H1 (cell line): Measurements from ENCODE around the gene GAPDHS. TPM values are rescaled to one million over a fixed set of nuclear protein-coding genes. Genes with fewer than 3 reads are reported as not detected.

Experiments used
- CTCF ChIA-PET: fragments of 300-600 bp; sonication (Branson Sonifier 250); formaldehyde crosslinking; loops from one replicate; lab custom pipeline; 2021; ENCODE audit not compliant: partially characterized antibody; lab: Charles Lee
- POLR2A ChIA-PET: fragments of 300-600 bp; sonication (Branson Sonifier 250); formaldehyde crosslinking; loops from one replicate; lab custom pipeline; 2021; ENCODE audit warnings: inconsistent platforms; ENCODE audit not compliant: partially characterized antibody; lab: Charles Lee
- DNase-seq, 2 experiments: peaks; one replicate each; pipeline versions ENCODE4 v3.0.0 to v3.0.0-alpha.2; 2010 to 2022; ENCODE audit warnings: low spot score in 2 of 2, low read depth in 1 of 2, mixed read lengths in 1 of 2
- FAIRE-seq: peaks from 2 replicates; lab custom pipeline; 2011; peaks lifted over from hg19 to GRCh38; lab: Jason Lieb, UNC
- H2AFZ ChIP-seq: 2 replicates; pipeline ENCODE4 v1.8.1; 2012; ENCODE audit warnings: low read length, inconsistent platforms
- H2AK5ac ChIP-seq: 2 replicates; pipeline ENCODE4 v1.6.1; 2013; ENCODE audit warnings: low read depth, low read length
- H2BK120ac ChIP-seq: replicated peaks from 2 replicates; pipeline ENCODE3; 2013; ENCODE audit warnings: low read depth, low read length, inconsistent platforms
- H2BK12ac ChIP-seq: 2 replicates; pipeline ENCODE4 v1.6.1; 2013; ENCODE audit warnings: low read depth, low read length
- H2BK15ac ChIP-seq: 2 replicates; pipeline ENCODE4 v1.6.1; 2013; ENCODE audit warnings: low read length
- H2BK20ac ChIP-seq: 2 replicates; pipeline ENCODE4 v1.6.1; 2013; ENCODE audit warnings: low read length
- H2BK5ac ChIP-seq: 2 replicates; pipeline ENCODE4 v1.6.1; 2013; ENCODE audit warnings: low read depth, low read length
- H3K14ac ChIP-seq: 2 replicates; pipeline ENCODE4 v1.6.1; 2013; ENCODE audit warnings: inconsistent platforms; ENCODE audit not compliant: insufficient read length
- H3K18ac ChIP-seq: 2 replicates; pipeline ENCODE4 v1.6.1; 2013; ENCODE audit warnings: low read length; ENCODE audit errors: extremely low read depth
- H3K23ac ChIP-seq: 2 replicates; pipeline ENCODE4 v1.6.1; 2013; ENCODE audit warnings: inconsistent platforms; ENCODE audit not compliant: insufficient read length
- H3K23me2 ChIP-seq: 2 replicates; pipeline ENCODE4 v1.6.1; 2013; ENCODE audit warnings: low read depth, low read length
- H3K27ac ChIP-seq: 2 replicates; pipeline ENCODE4 v1.6.1; 2011; ENCODE audit warnings: low read depth, low read length, inconsistent platforms
- H3K27me3 ChIP-seq, 4 experiments: replicated peaks in 1 of 4; 1 replicate in 1 of 4; 2 replicates in 3 of 4; pipeline versions ENCODE4 v1.6.1 to v1.8.1; 2011 to 2013; ENCODE audit warnings: low read length in 3 of 4, mild to moderate bottlenecking in 3 of 4, inconsistent platforms in 2 of 4, mixed read lengths in 2 of 4, moderate library complexity in 1 of 4; ENCODE audit not compliant: control insufficient read depth in 3 of 4, insufficient read depth in 3 of 4; ENCODE audit errors: extremely low read depth in 1 of 4
- H3K36me3 ChIP-seq, 4 experiments: 2 replicates each; pipeline versions ENCODE4 v1.6.1 to v1.8.1; 2011 to 2013; ENCODE audit warnings: mild to moderate bottlenecking in 4 of 4, low read length in 3 of 4, moderate library complexity in 2 of 4, control low read depth in 1 of 4, inconsistent platforms in 1 of 4; ENCODE audit not compliant: insufficient read depth in 4 of 4, control insufficient read depth in 2 of 4
- H3K4ac ChIP-seq: replicated peaks from 2 replicates; pipeline ENCODE3; 2013; ENCODE audit warnings: low read length, low read depth, mixed read lengths, inconsistent platforms; ENCODE audit not compliant: insufficient read length
- H3K4me1 ChIP-seq, 4 experiments: replicated peaks in 1 of 4; 1 replicate in 1 of 4; 2 replicates in 3 of 4; pipeline versions ENCODE4 v1.6.1 to v1.8.1; 2011 to 2013; ENCODE audit warnings: low read length in 3 of 4, inconsistent platforms in 2 of 4, mixed read lengths in 1 of 4; ENCODE audit not compliant: insufficient read depth in 4 of 4, control insufficient read depth in 3 of 4
- H3K4me2 ChIP-seq, 2 experiments: 2 replicates each; pipeline versions ENCODE4 v1.6.1 to v1.8.1; 2011 to 2013; ENCODE audit warnings: low read depth in 2 of 2, low read length in 2 of 2, control low read depth in 1 of 2, inconsistent platforms in 1 of 2, mild to moderate bottlenecking in 1 of 2; ENCODE audit not compliant: insufficient read depth in 1 of 2
- H3K4me3 ChIP-seq, 4 experiments: fragments of 200-600, 300-600 bp in 1 of 4; sonication (generic), shearing (Covaris generic), sonication (Bioruptor Twin) in 1 of 4; 2 replicates each; pipeline versions ENCODE4 v1.5.1 to v1.8.1; 2011 to 2016; ENCODE audit warnings: low read length in 4 of 4, low read depth in 3 of 4, control low read depth in 2 of 4, inconsistent platforms in 2 of 4, mild to moderate bottlenecking in 2 of 4, mixed read lengths in 1 of 4, moderate library complexity in 1 of 4; ENCODE audit not compliant: insufficient read depth in 2 of 4; ENCODE audit errors: extremely low read depth in 1 of 4
- H3K56ac ChIP-seq: replicated peaks from 2 replicates; pipeline ENCODE3; 2013; ENCODE audit warnings: low read depth, mild to moderate bottlenecking, mixed read lengths, low read length, inconsistent platforms; ENCODE audit not compliant: insufficient read length
- H3K79me1 ChIP-seq: 2 replicates; pipeline ENCODE4 v1.6.1; 2013; ENCODE audit warnings: low read depth, low read length, control low read depth
- H3K79me2 ChIP-seq, 2 experiments: 2 replicates each; pipeline versions ENCODE4 v1.6.1 to v1.8.1; 2012 to 2013; ENCODE audit warnings: low read length in 2 of 2, mild to moderate bottlenecking in 2 of 2, inconsistent platforms in 1 of 2; ENCODE audit not compliant: insufficient read depth in 2 of 2, control insufficient read depth in 1 of 2
- H3K9ac ChIP-seq, 4 experiments: replicated peaks in 1 of 4; 1 replicate in 1 of 4; 2 replicates in 3 of 4; pipeline versions ENCODE4 v1.6.1 to v1.8.1; 2011 to 2013; ENCODE audit warnings: low read depth in 3 of 4, low read length in 3 of 4, control low read depth in 2 of 4, mild to moderate bottlenecking in 2 of 4, moderate library complexity in 2 of 4, inconsistent platforms in 1 of 4; ENCODE audit errors: extremely low read depth in 1 of 4
- H3K9me3 ChIP-seq, 2 experiments: 2 replicates each; pipeline versions ENCODE4 v1.6.1 to v1.8.1; 2012 to 2013; ENCODE audit warnings: mild to moderate bottlenecking in 2 of 2, moderate library complexity in 2 of 2, control low read depth in 1 of 2, inconsistent platforms in 1 of 2, low read depth in 1 of 2, low read length in 1 of 2, mixed read lengths in 1 of 2; ENCODE audit not compliant: insufficient read depth in 2 of 2
- H4K20me1 ChIP-seq, 2 experiments: replicated peaks in 1 of 2; 2 replicates each; pipeline versions ENCODE3 to v1.8.1; 2011 to 2013; ENCODE audit warnings: inconsistent platforms in 2 of 2, low read length in 2 of 2, mild to moderate bottlenecking in 1 of 2; ENCODE audit not compliant: insufficient read depth in 2 of 2, control insufficient read depth in 1 of 2
- H4K5ac ChIP-seq: 2 replicates; pipeline ENCODE4 v1.6.1; 2013; ENCODE audit warnings: low read length, low read depth, mixed read lengths, inconsistent platforms; ENCODE audit not compliant: insufficient read length
- H4K8ac ChIP-seq: 2 replicates; pipeline ENCODE4 v1.8.0; 2013; ENCODE audit warnings: mild to moderate bottlenecking, moderate library complexity, low read length, inconsistent platforms; ENCODE audit not compliant: insufficient read depth; ENCODE audit errors: extremely low read depth
- H4K91ac ChIP-seq: replicated peaks from 2 replicates; pipeline ENCODE3; 2013; ENCODE audit warnings: low read length, mixed read lengths, inconsistent platforms; ENCODE audit not compliant: insufficient read length
- CBX5 ChIP-seq: fragments of 300-800, 300-1000 bp; sonication (generic); IDR thresholded peaks from 2 replicates; pipeline ENCODE4 v1.7.1; 2016; ENCODE audit warnings: antibody characterized with exemption, low read length, low read depth
- CEBPB ChIP-seq: IDR thresholded peaks from 2 replicates; pipeline ENCODE4 v1.6.1; 2012; ENCODE audit warnings: low read depth, low read length
- MAFK ChIP-seq: IDR thresholded peaks from 2 replicates; pipeline ENCODE4 v1.6.1; 2012; ENCODE audit warnings: low read depth, mild to moderate bottlenecking, improper control_type of control experiment, low read length
- PHF8 ChIP-seq: fragments of 200-600 bp; sonication (generic); conservative IDR thresholded peaks from 2 replicates; pipeline ENCODE4 v1.7.1; 2012; ENCODE audit warnings: low read depth, mild to moderate bottlenecking, inconsistent platforms, low read length, moderate library complexity
- SIN3A ChIP-seq, 2 experiments: IDR thresholded peaks in 1 of 2; conservative IDR thresholded peaks in 1 of 2; 2 replicates each; pipeline ENCODE4 v1.6.1; 2011 to 2012; ENCODE audit warnings: low read length in 2 of 2, improper control_type of control experiment in 1 of 2, low read depth in 1 of 2, mild to moderate bottlenecking in 1 of 2
- SP1 ChIP-seq: IDR thresholded peaks from 2 replicates; pipeline ENCODE4 v1.6.1; 2011; ENCODE audit warnings: low read depth, low read length
- TAF7 ChIP-seq: optimal IDR thresholded peaks from 2 replicates; pipeline ENCODE3; 2011; ENCODE audit warnings: low read depth, mild to moderate bottlenecking, inconsistent platforms, low read length, moderate library complexity, borderline replicate concordance
- WGBS, 2 experiments: shearing (Covaris generic) in 1 of 2; methylation state at CpG; one replicate each; pipeline versions ENCODE4 v1.1.6 to v1.1.7; 2013 to 2015; ENCODE audit warnings: low lambda C conversion rate in 2 of 2, mixed read lengths in 2 of 2, inconsistent platforms in 1 of 2, low coverage in 1 of 2, missing lambda C conversion rate in 1 of 2; ENCODE audit not compliant: insufficient replicate concordance in 2 of 2, insufficient coverage in 1 of 2, insufficient read length in 1 of 2; ENCODE audit errors: extremely low coverage in 1 of 2, missing lambda C conversion rate in 1 of 2; 5-methylcytosine and 5-hydroxymethylcytosine counted together
- polyA plus RNA-seq, 7 experiments: library from polyadenylated mRNA; depleted of rRNA in 3 of 7; stranded (reverse) in 5 of 7; unstranded in 2 of 7; fragments of >200 nt in 5 of 7; fragments of 200-250 nt in 2 of 7; gene quantifications; 1 replicate in 5 of 7; 2 replicates in 1 of 7; 4 replicates in 1 of 7; pipeline versions ENCODE4 v1.2.1 to v1.2.3, GENCODE V29; 2011 to 2013; ENCODE audit warnings: missing spikeins in 2 of 7, mixed read lengths in 2 of 7
- total RNA-seq: library from RNA; stranded (reverse); fragmentation: NEBNext Ultra II Directional; extraction: Animal tissue kit (Norgen Biotek cat#: 25700); gene quantifications from 2 replicates; pipeline ENCODE4 v1.2.1, GENCODE V29; 2021
- TF ChIP-seq, protein P1 (sequence below): IDR thresholded peaks from 2 replicates; pipeline ENCODE4 v1.6.1; 2012; ENCODE audit warnings: low read length, inconsistent platforms

The GAPDHS gene
- total and polyA plus RNA-seq, 2 of the 8 experiments (the other 6 are each of a cell fraction or from before 2014, with no cell fraction given): 0.26 TPM; not detected in 1

DNA sequence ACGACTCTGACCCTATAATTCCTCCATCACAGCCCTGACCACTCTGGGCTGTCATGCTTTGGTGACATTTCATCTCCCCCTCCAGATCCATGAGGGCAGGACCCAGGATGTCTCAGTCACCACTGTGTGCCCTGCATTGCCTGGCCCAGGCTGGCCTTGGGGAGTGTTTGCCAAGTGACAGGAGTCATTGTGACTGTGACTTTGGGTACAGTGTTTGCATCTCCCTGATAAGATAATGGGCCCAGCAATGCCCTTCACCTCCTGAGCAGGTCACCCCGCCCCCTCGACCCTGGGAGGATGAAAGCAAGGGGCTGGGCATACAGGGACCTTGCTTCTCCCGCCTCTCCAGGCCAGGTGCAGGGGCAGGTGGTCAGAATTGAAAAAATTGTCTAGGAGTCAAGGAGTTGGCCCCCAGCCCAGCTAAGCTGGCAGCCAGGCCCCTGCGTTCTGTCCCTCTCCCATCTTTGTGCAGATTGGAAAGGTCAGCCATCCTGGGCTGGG is 36.1 kb downstream of the GAPDHS start:
- Histone ChIP-seq H2AFZ (no peak overlapping the region), H4K91ac (no peak overlapping the region), H3K56ac (no peak overlapping the region), H3K36me3 (no peaks in the 10 kb centered on the region), H3K18ac (no peak overlapping the region), H4K8ac (no peak overlapping the region), H3K14ac (no peak overlapping the region), H3K23me2 (no peaks in the 10 kb centered on the region), H3K27me3 (no peaks in the 10 kb centered on the region; a peak in 1 of 7 replicates), H3K4ac (no peak overlapping the region), H3K9ac (no peak overlapping the region), H3K79me1 (no peaks in the 10 kb centered on the region), H2BK12ac (no peak overlapping the region), H2BK120ac (no peak overlapping the region), H2BK15ac (no peak overlapping the region), H3K9me3 (no peaks in the 10 kb centered on the region), H3K23ac (no peak overlapping the region), H3K4me1 (peaks cover 0 to 4% (median 0%) of the 10 kb centered on the region in 4 experiments; a peak in 1 of 7 replicates), H3K4me3 (no peak overlapping the region), H3K79me2 (no peaks in the 10 kb centered on the region), H3K27ac (no peak overlapping the region), H2AK5ac (peak overlapping the region; percentile 56; the same call in 1 of the 2 replicates), H2BK5ac (no peak overlapping the region), H3K4me2 (no peak overlapping the region), H4K5ac (no peak overlapping the region), H2BK20ac (no peak overlapping the region), H4K20me1 (no peaks in the 10 kb centered on the region)
- no peak for DNase-seq
- ChIA-PET CTCF (interaction anchor here (2.3 kb wide), 1 partner anchor 23 kb away, joined by 9 read pairs; no protein-coding TSS in a partner anchor), POLR2A (interaction anchor here (1.1 kb wide), 1 partner anchor 18 kb away, joined by 4 read pairs; no protein-coding TSS in a partner anchor)
- no peak for FAIRE-seq
- WGBS, 2 experiments: 80% methylated on average over 5 of the region's 5 CpGs; no CpG with 5 or more reads in 1 of the 2 experiments
- TF ChIP-seq CEBPB: no peak
- TF ChIP-seq MAFK: no peak
- TF ChIP-seq TAF7: no peak
- TF ChIP-seq PHF8: no peak
- TF ChIP-seq SP1: no peak
- TF ChIP-seq, protein P1, sequence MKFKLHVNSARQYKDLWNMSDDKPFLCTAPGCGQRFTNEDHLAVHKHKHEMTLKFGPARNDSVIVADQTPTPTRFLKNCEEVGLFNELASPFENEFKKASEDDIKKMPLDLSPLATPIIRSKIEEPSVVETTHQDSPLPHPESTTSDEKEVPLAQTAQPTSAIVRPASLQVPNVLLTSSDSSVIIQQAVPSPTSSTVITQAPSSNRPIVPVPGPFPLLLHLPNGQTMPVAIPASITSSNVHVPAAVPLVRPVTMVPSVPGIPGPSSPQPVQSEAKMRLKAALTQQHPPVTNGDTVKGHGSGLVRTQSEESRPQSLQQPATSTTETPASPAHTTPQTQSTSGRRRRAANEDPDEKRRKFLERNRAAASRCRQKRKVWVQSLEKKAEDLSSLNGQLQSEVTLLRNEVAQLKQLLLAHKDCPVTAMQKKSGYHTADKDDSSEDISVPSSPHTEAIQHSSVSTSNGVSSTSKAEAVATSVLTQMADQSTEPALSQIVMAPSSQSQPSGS: no peak
- TF ChIP-seq CBX5: no peak
- TF ChIP-seq SIN3A (conservative IDR thresholded peaks at IDR 0.05 in 1 of 2, IDR thresholded peaks at IDR 0.05 in 1 of 2; ENCODE audit: low read depth in 1 of 2, low read length in 2 of 2): no peak
